NB4 (cell line): ENCODE results near the gene TRIO.

Source experiments
- MYC ChIP-seq: IDR thresholded peaks from 2 replicates; pipeline ENCODE4 v1.6.1; 2011; ENCODE audit warnings: low read depth, low read length
- POLR2A ChIP-seq: IDR thresholded peaks from 2 replicates; pipeline ENCODE4 v1.6.1; 2011; ENCODE audit warnings: mild to moderate bottlenecking; ENCODE audit not compliant: insufficient read length; ENCODE audit errors: extremely low read depth
- TF ChIP-seq, protein P1 (sequence below): IDR thresholded peaks from one replicate; pipeline ENCODE4 v1.5.1; 2012; ENCODE audit warnings: low read depth, low read length
- TF ChIP-seq, protein P2 (sequence below): IDR thresholded peaks from 2 replicates; pipeline ENCODE4 v1.6.1; 2011; ENCODE audit warnings: low read depth, low read length

DNA sequence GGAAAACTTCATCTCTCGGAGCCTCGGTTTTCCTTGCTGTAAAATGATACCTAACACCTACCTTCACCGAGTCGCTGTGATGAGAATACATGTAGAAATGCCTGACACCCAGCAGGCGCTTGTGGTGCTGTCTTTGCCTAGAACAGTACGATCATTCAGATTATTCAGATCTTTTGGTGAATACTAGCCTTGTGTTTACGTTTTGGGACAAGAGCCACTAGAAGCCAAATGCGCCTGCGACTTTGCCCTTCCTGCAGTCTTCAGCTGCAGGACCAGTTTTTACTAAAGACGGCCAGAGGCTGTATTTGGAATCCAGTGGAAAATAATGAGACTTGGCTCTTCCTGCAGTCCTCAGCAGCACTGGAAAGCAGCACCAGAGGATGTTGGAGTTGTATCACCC, 189.6 kb downstream of the TRIO start:
- TF ChIP-seq POLR2A (no peak), MYC (no peak)
- TF ChIP-seq, protein P1, sequence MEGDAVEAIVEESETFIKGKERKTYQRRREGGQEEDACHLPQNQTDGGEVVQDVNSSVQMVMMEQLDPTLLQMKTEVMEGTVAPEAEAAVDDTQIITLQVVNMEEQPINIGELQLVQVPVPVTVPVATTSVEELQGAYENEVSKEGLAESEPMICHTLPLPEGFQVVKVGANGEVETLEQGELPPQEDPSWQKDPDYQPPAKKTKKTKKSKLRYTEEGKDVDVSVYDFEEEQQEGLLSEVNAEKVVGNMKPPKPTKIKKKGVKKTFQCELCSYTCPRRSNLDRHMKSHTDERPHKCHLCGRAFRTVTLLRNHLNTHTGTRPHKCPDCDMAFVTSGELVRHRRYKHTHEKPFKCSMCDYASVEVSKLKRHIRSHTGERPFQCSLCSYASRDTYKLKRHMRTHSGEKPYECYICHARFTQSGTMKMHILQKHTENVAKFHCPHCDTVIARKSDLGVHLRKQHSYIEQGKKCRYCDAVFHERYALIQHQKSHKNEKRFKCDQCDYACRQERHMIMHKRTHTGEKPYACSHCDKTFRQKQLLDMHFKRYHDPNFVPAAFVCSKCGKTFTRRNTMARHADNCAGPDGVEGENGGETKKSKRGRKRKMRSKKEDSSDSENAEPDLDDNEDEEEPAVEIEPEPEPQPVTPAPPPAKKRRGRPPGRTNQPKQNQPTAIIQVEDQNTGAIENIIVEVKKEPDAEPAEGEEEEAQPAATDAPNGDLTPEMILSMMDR, result no peak
- TF ChIP-seq, protein P2, sequence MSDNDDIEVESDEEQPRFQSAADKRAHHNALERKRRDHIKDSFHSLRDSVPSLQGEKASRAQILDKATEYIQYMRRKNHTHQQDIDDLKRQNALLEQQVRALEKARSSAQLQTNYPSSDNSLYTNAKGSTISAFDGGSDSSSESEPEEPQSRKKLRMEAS, result no peak
